Erythroblast (primary cell): ENCODE data around the gene DLG3.

ENCODE experiments used
- GATA1 ChIP-seq: IDR thresholded peaks from 2 replicates; pipeline ENCODE4 v1.6.1; 2011; ENCODE audit warnings: low read depth, mild to moderate bottlenecking, control low read depth, low read length, moderate library complexity
- POLR2A ChIP-seq: IDR thresholded peaks from 2 replicates; pipeline ENCODE4 v1.6.1; 2011; ENCODE audit warnings: mild to moderate bottlenecking, low read length

DNA sequence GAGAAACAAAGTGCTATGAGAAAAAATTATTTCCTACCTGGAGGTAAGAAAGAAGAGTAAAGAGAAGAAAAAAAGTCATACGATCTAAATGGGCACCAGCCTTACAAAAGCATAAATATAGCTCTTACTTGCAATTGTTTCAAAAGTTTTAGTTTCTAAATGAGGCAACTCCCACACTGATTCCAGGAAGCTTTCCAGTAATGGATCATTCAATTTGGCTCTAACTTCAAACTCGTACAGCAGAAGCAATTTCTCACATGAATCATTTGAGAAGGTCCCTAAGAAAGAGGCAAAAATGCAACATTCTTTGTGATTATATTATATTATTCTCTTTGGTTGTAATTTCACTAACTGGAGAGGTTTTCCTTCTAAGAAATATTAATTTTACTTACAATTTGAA is 109.9 kb downstream of the DLG3 start:
- TF ChIP-seq POLR2A = no peak
- no peak for TF ChIP-seq GATA1
